HCT116 (cell line): ENCODE results near the gene TIMP1. TPM values are rescaled to one million over a fixed set of nuclear protein-coding genes. Genes with fewer than 3 reads are reported as not detected.

Source experiments
- ATAC-seq: fragments of 200-7000 bp; cut with Tn5 transposase; 2 replicates; pipeline ENCODE4 v1.9.1; 2020; ENCODE audit warnings: mild to moderate bottlenecking, moderate library complexity
- BruUV-seq: library from RNA; stranded (reverse); fragments of 400-500 nt; replicated peaks from 2 replicates; lab custom pipeline; 2021; lab: Mats Ljungman, UMichigan
- CTCF ChIA-PET: fragments of 300-600 bp; sonication (Branson Sonifier 250); formaldehyde crosslinking; loops from one replicate; lab custom pipeline; 2021; ENCODE audit warnings: antibody characterized with exemption; lab: Charles Lee
- POLR2A ChIA-PET: fragments of 300-600, 350-600 bp; sonication (Branson Sonifier 250); formaldehyde crosslinking; loops from one replicate; lab custom pipeline; 2021; ENCODE audit warnings: antibody characterized with exemption; lab: Charles Lee
- RAD21 ChIA-PET, 2 experiments: fragments of 300-600 bp; sonication (Branson Sonifier 250); formaldehyde crosslinking; loops; one replicate each; lab custom pipeline; 2023; ENCODE audit warnings: low total read pairs in 2 of 2; ENCODE audit not compliant: uncharacterized antibody in 2 of 2, unreplicated experiment in 2 of 2, low non-redundant PET in 1 of 2; lab: Charles Lee
- DNase-seq: peaks from one replicate; pipeline ENCODE4 v3.0.0-alpha.2; 2010; ENCODE audit warnings: low read depth, low spot score
- H2AFZ ChIP-seq: fragments of 200-600 bp; shearing (Covaris generic), sonication (generic); 2 replicates; pipeline ENCODE4 v1.6.1; 2017; ENCODE audit warnings: low read depth, mixed run types, mixed read lengths, antibody characterized with exemption, low read length; ENCODE audit not compliant: poor library complexity, severe bottlenecking
- H3K27ac ChIP-seq: 2 replicates; pipeline ENCODE4 v1.5.1; 2012; ENCODE audit warnings: low read depth, low read length
- H3K27me3 ChIP-seq: fragments of 200-600 bp; sonication (generic); 2 replicates; pipeline ENCODE4 v1.6.1; 2016; ENCODE audit warnings: mixed run types, low read length, mixed read lengths; ENCODE audit not compliant: insufficient read depth
- H3K36me3 ChIP-seq, 2 experiments: fragments of 200-500 bp in 1 of 2; fragments of 200-600 bp in 1 of 2; sonication (Bioruptor generic) in 1 of 2; sonication (generic) in 1 of 2; 2 replicates each; pipeline versions ENCODE4 v1.5.1 to v1.6.1; 2014 to 2016; ENCODE audit warnings: low read length in 2 of 2, inconsistent platforms in 1 of 2, mixed read lengths in 1 of 2, mixed run types in 1 of 2; ENCODE audit not compliant: insufficient read depth in 2 of 2, control insufficient read depth in 1 of 2
- H3K4me1 ChIP-seq, 2 experiments: fragments of 200-600 bp in 1 of 2; sonication (generic) in 1 of 2; 2 replicates each; pipeline versions ENCODE4 v1.5.1 to v1.6.1; 2012 to 2017; ENCODE audit warnings: low read length in 2 of 2, inconsistent platforms in 1 of 2, mild to moderate bottlenecking in 1 of 2, mixed read lengths in 1 of 2, mixed run types in 1 of 2, moderate library complexity in 1 of 2; ENCODE audit not compliant: insufficient read depth in 2 of 2, control insufficient read depth in 1 of 2
- H3K4me2 ChIP-seq: fragments of 200-600 bp; sonication (generic); 2 replicates; pipeline ENCODE4 v1.6.1; 2017; ENCODE audit warnings: mixed run types, low read length, mixed read lengths
- H3K4me3 ChIP-seq, 2 experiments: fragments of 200-600 bp in 1 of 2; sonication (generic) in 1 of 2; replicated peaks in 1 of 2; 2 replicates each; pipeline ENCODE4 v1.5.1; 2011 to 2016; ENCODE audit warnings: low read length in 2 of 2, control low read depth in 1 of 2, low read depth in 1 of 2, mild to moderate bottlenecking in 1 of 2, mixed read lengths in 1 of 2, mixed run types in 1 of 2
- H3K79me2 ChIP-seq: fragments of 200-600 bp; sonication (generic); 2 replicates; pipeline ENCODE4 v1.6.1; 2017; ENCODE audit warnings: mild to moderate bottlenecking, mixed run types, low read length, moderate library complexity, mixed read lengths; ENCODE audit not compliant: insufficient read depth
- H3K9ac ChIP-seq: fragments of 200-600 bp; sonication (generic); 2 replicates; pipeline ENCODE4 v1.6.1; 2016; ENCODE audit warnings: low read length, mixed read lengths
- H3K9me2 ChIP-seq: fragments of 200-600 bp; sonication (generic), shearing (Covaris generic); 2 replicates; pipeline ENCODE4 v1.6.1; 2017; ENCODE audit warnings: mixed run types, mild to moderate bottlenecking, moderate library complexity; ENCODE audit not compliant: insufficient read depth
- H3K9me3 ChIP-seq, 2 experiments: fragments of 200-500 bp in 1 of 2; fragments of 200-600 bp in 1 of 2; sonication (Bioruptor generic) in 1 of 2; sonication (generic) in 1 of 2; 2 replicates each; pipeline ENCODE4 v1.6.1; 2014 to 2017; ENCODE audit warnings: low read length in 2 of 2, mixed read lengths in 2 of 2, inconsistent platforms in 1 of 2, low read depth in 1 of 2, mild to moderate bottlenecking in 1 of 2, mixed run types in 1 of 2, moderate library complexity in 1 of 2; ENCODE audit not compliant: control insufficient read depth in 1 of 2, insufficient read depth in 1 of 2
- H4K20me1 ChIP-seq: fragments of 200-600 bp; sonication (generic), shearing (Covaris generic); 2 replicates; pipeline ENCODE4 v1.6.1; 2017; ENCODE audit warnings: mixed run types, mild to moderate bottlenecking, moderate library complexity; ENCODE audit not compliant: insufficient read depth
- ATF3 ChIP-seq: IDR thresholded peaks from 2 replicates; pipeline ENCODE4 v1.6.1; 2012
- CBX3 ChIP-seq: IDR thresholded peaks from 2 replicates; pipeline ENCODE4 v1.6.1; 2012; ENCODE audit warnings: low read depth
- ELF1 ChIP-seq: IDR thresholded peaks from 2 replicates; pipeline ENCODE4 v1.6.1; 2012; ENCODE audit warnings: low read depth, borderline replicate concordance
- EZH2 ChIP-seq: fragments of 200-600 bp; sonication (generic); IDR thresholded peaks from 2 replicates; pipeline ENCODE4 v1.6.1; 2017; ENCODE audit warnings: antibody characterized with exemption, mixed run types
- JUND ChIP-seq: IDR thresholded peaks from 2 replicates; pipeline ENCODE4 v1.6.1; 2012
- POLR2A ChIP-seq: IDR thresholded peaks from 2 replicates; pipeline ENCODE4 v1.7.0; 2011; ENCODE audit warnings: borderline replicate concordance; ENCODE audit not compliant: insufficient read depth, insufficient read length; ENCODE audit errors: extremely low read depth
- POLR2AphosphoS5 ChIP-seq: IDR thresholded peaks from 2 replicates; pipeline ENCODE4 v1.6.1; 2011; ENCODE audit warnings: mild to moderate bottlenecking, low read depth, low read length, moderate library complexity
- RAD21 ChIP-seq: IDR thresholded peaks from 2 replicates; pipeline ENCODE4 v1.6.1; 2012; ENCODE audit warnings: low read depth, mild to moderate bottlenecking
- SP1 ChIP-seq: IDR thresholded peaks from 2 replicates; pipeline ENCODE4 v1.6.1; 2012; ENCODE audit warnings: low read depth
- SRF ChIP-seq: IDR thresholded peaks from 2 replicates; pipeline ENCODE4 v1.6.1; 2012; ENCODE audit warnings: low read depth
- TCF7L2 ChIP-seq: IDR thresholded peaks from 2 replicates; pipeline ENCODE4 v1.7.0; 2011; ENCODE audit warnings: borderline replicate concordance, inconsistent platforms; ENCODE audit not compliant: insufficient read depth, insufficient read length; ENCODE audit errors: extremely low read depth
- YY1 ChIP-seq: IDR thresholded peaks from 2 replicates; pipeline ENCODE4 v1.6.1; 2011; ENCODE audit warnings: low read length, low read depth, moderate library complexity, mild to moderate bottlenecking; ENCODE audit not compliant: insufficient replicate concordance; ENCODE audit errors: extremely low read depth
- ZFX ChIP-seq: fragments of 450-650 bp; IDR thresholded peaks from 2 replicates; pipeline ENCODE4 v1.6.1; 2017
- intact Hi-C: fragments of 100-400 bp; cut with micrococcal nuclease; formaldehyde crosslinking; loops from 2 replicates; pipeline ENCODE4 v1.10.0; 2022
- total RNA-seq: library from RNA; stranded (reverse); gene quantifications from one replicate; pipeline ENCODE4 v1.2.1, GENCODE V29; 2021; ENCODE audit not compliant: unreplicated experiment
- TF ChIP-seq, protein P1 (sequence below): IDR thresholded peaks from 2 replicates; pipeline ENCODE4 v1.6.1; 2012; ENCODE audit warnings: low read depth
- TF ChIP-seq, protein P2 (sequence below): IDR thresholded peaks from 2 replicates; pipeline ENCODE4 v1.6.1; 2012

TIMP1 gene
- total RNA-seq, 1 experiment from 2014 or later, result 225 TPM

- RAD21 ChIA-PET, result no interaction called here
- ATAC-seq, result no peak
These were observed 47.4 kb downstream of the TIMP1 start, which contains the start of gene CFP for GRCh38 chrX:47629419-47630200. CFP (minus strand) TSS chrX:47629930; CDS start chrX:47629844, 86 bp downstream.

DNA sequence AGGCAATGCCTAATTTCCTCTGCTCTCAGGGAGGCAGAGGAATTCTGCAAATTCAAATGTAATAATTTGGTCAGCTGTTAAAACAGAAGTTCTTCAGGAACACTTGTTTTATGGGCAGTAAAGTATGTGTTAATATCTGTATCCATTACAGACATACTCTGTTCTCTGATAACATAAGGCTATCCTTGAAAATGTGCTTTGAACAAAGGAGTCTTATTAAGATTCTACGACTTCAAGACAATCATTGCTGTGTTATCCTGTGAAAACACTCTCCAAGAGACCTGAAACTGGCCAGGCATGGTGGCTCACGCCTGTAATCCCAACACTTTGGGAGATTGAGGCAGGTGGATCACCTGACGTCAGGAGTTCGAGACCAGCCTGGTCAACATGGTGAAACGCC is 49.4 kb downstream of the TIMP1 start:
- BruUV-seq, result no TSS peak
- Histone ChIP-seq H3K79me2 (no peaks in the 10 kb centered on the region), H3K4me1 (no peaks in the 10 kb centered on the region), H3K9me3 (no peaks in the 10 kb centered on the region), H3K9ac (no peak overlapping the region), H3K27me3 (no peaks in the 10 kb centered on the region), H3K36me3 (peaks cover 0 to 3% of the 10 kb centered on the region in 2 experiments; a peak in 1 of 4 replicates), H4K20me1 (no peaks in the 10 kb centered on the region), H2AFZ (no peak overlapping the region), H3K4me3 (no peak overlapping the region), H3K4me2 (no peak overlapping the region), H3K27ac (no peak overlapping the region), H3K9me2 (no peaks in the 10 kb centered on the region)
- ChIA-PET RAD21 (no interaction called here), CTCF (no interaction called here), POLR2A (no interaction called here)
- ATAC-seq, result no peak
- DNase-seq, result no peak
- TF ChIP-seq, protein P1, sequence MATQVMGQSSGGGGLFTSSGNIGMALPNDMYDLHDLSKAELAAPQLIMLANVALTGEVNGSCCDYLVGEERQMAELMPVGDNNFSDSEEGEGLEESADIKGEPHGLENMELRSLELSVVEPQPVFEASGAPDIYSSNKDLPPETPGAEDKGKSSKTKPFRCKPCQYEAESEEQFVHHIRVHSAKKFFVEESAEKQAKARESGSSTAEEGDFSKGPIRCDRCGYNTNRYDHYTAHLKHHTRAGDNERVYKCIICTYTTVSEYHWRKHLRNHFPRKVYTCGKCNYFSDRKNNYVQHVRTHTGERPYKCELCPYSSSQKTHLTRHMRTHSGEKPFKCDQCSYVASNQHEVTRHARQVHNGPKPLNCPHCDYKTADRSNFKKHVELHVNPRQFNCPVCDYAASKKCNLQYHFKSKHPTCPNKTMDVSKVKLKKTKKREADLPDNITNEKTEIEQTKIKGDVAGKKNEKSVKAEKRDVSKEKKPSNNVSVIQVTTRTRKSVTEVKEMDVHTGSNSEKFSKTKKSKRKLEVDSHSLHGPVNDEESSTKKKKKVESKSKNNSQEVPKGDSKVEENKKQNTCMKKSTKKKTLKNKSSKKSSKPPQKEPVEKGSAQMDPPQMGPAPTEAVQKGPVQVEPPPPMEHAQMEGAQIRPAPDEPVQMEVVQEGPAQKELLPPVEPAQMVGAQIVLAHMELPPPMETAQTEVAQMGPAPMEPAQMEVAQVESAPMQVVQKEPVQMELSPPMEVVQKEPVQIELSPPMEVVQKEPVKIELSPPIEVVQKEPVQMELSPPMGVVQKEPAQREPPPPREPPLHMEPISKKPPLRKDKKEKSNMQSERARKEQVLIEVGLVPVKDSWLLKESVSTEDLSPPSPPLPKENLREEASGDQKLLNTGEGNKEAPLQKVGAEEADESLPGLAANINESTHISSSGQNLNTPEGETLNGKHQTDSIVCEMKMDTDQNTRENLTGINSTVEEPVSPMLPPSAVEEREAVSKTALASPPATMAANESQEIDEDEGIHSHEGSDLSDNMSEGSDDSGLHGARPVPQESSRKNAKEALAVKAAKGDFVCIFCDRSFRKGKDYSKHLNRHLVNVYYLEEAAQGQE, result no peak
- TF ChIP-seq SRF (no peak), CBX3 (no peak), RAD21 (no peak), EZH2 (no peak), YY1 (no peak), POLR2AphosphoS5 (no peak), POLR2A (no peak), TCF7L2 (no peak), ZFX (no peak), ATF3 (no peak), JUND (no peak), SP1 (no peak)
- TF ChIP-seq, protein P2, sequence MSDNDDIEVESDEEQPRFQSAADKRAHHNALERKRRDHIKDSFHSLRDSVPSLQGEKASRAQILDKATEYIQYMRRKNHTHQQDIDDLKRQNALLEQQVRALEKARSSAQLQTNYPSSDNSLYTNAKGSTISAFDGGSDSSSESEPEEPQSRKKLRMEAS, result no peak
- intact Hi-C loops, result no loop called here

More at GRCh38 chrX:47629419-47630200, 47.4 kb downstream of the TIMP1 start, which contains the start of gene CFP:
- H3K9me3 ChIP-seq, result no peaks in the 10 kb centered on the region
- no peak within 1 kb of the TSS for H2AFZ ChIP-seq
- DNase-seq, result no peak
- no peaks in the 10 kb centered on the region for H3K79me2 ChIP-seq
- no peak within 1 kb of the TSS for H3K4me3 ChIP-seq
- TF ChIP-seq ELF1, result no peak
- ChIA-PET POLR2A (no interaction called here), CTCF (no interaction called here)
- intact Hi-C loops, result loop anchor here (5.0 kb wide), 1 partner anchor 67 kb away; the partner anchor contains the start of gene ARAF
- no peak within 1 kb of the TSS for H3K9ac ChIP-seq
- no peak within 1 kb of the TSS for H3K4me2 ChIP-seq
- no TSS peak for BruUV-seq
- no peaks in the 10 kb centered on the region for H3K36me3 ChIP-seq
- H3K4me1 ChIP-seq, result no peaks in the 10 kb centered on the region
- no peaks in the 10 kb centered on the region for H4K20me1 ChIP-seq
- no peaks in the 10 kb centered on the region for H3K9me2 ChIP-seq
- H3K27ac ChIP-seq, result no peak within 1 kb of the TSS
- H3K27me3 ChIP-seq, result no peaks in the 10 kb centered on the region
